Measurements from ENCODE around the gene ETFB. TPM values are rescaled to one million over a fixed set of nuclear protein-coding genes. Genes with fewer than 3 reads are reported as not detected.
A peak's percentile ranks its signal among the peaks of the same experiment; 100 is the strongest.

The ETFB gene
- total RNA-seq, 1 experiment from 2014 or later, result 114 TPM

GRCh38 chr19:51361239-51361638 is 4.9 kb downstream of the ETFB start:
- TF ChIP-seq CTCF (IDR thresholded peaks at IDR 0.05; ENCODE audit: unreplicated experiment), result no peak
- Mint-ChIP-seq H3K4me1 (ENCODE audit: insufficient read depth, unreplicated experiment) (peaks cover 34% of the 10 kb centered on the region), H3K9me3 (ENCODE audit: unreplicated experiment) (no peaks in the 10 kb centered on the region), H3K4me3 (ENCODE audit: unreplicated experiment) (no peak overlapping the region), H3K27ac (ENCODE audit: low read depth, unreplicated experiment) (no peak overlapping the region), H3K27me3 (ENCODE audit: insufficient read depth, unreplicated experiment) (no peaks in the 10 kb centered on the region), H3K36me3 (ENCODE audit: insufficient read depth, unreplicated experiment) (peaks cover 15% of the 10 kb centered on the region)
- DNase-seq (ENCODE audit: unreplicated experiment), result no peak
- no TSS peak for BruUV-seq (replicated peaks)
- ChIA-PET POLR2A (no interaction called here), CTCF (interaction anchor here (0.6 to 2.0 kb wide), 3 partner anchors 22 to 55 kb away, joined by 3 to 9 read pairs (median 7); no protein-coding TSS in a partner anchor)
- intact Hi-C loops (cut with micrococcal nuclease), result no loop called here

- H3K4me3 Mint-ChIP-seq (ENCODE audit: unreplicated experiment), result no peak overlapping the region
- peaks cover 24% of the 10 kb centered on the region for H3K4me1 Mint-ChIP-seq (ENCODE audit: insufficient read depth, unreplicated experiment)
- no TSS peak for BruUV-seq (replicated peaks)
- H3K27me3 Mint-ChIP-seq (ENCODE audit: insufficient read depth, unreplicated experiment), result no peaks in the 10 kb centered on the region
- no peaks in the 10 kb centered on the region for H3K9me3 Mint-ChIP-seq (ENCODE audit: unreplicated experiment)
- ChIA-PET CTCF (interaction anchor here (0.6 to 1.7 kb wide), 11 partner anchors 9 to 1002 kb away, joined by 3 to 6 read pairs (median 4); no protein-coding TSS in a partner anchor), POLR2A (interaction anchor here (0.6 to 1.6 kb wide), 7 partner anchors 8 to 298 kb away, joined by 3 to 9 read pairs (median 8); partner anchors contain the start of gene VSIG10L)
- peak; percentile 88 for DNase-seq (ENCODE audit: unreplicated experiment)
- H3K36me3 Mint-ChIP-seq (ENCODE audit: insufficient read depth, unreplicated experiment), result peaks cover 9% of the 10 kb centered on the region
- intact Hi-C loops (cut with micrococcal nuclease), result no loop called here
- H3K27ac Mint-ChIP-seq (ENCODE audit: low read depth, unreplicated experiment), result peak overlapping the region; percentile 87
- no peak for TF ChIP-seq CTCF (IDR thresholded peaks at IDR 0.05; ENCODE audit: unreplicated experiment)
Measured at GRCh38 chr19:51359294-51359693, 6.9 kb downstream of the ETFB start.

GRCh38 chr19:51357952-51358351 is 8.2 kb downstream of the ETFB start:
- no peak for DNase-seq (ENCODE audit: unreplicated experiment)
- H3K27ac Mint-ChIP-seq (ENCODE audit: low read depth, unreplicated experiment), result no peak overlapping the region
- no peak for TF ChIP-seq CTCF (IDR thresholded peaks at IDR 0.05; ENCODE audit: unreplicated experiment)
- CTCF ChIA-PET, result interaction anchor here (1.0 to 1.3 kb wide), 2 partner anchors 17 to 20 kb away, joined by 3 to 5 read pairs; no protein-coding TSS in a partner anchor
- intact Hi-C loops (cut with micrococcal nuclease), result no loop called here
- peaks cover 11% of the 10 kb centered on the region for H3K36me3 Mint-ChIP-seq (ENCODE audit: insufficient read depth, unreplicated experiment)
- H3K4me3 Mint-ChIP-seq (ENCODE audit: unreplicated experiment), result no peak overlapping the region
- H3K4me1 Mint-ChIP-seq (ENCODE audit: insufficient read depth, unreplicated experiment), result peaks cover 10% of the 10 kb centered on the region
- H3K9me3 Mint-ChIP-seq (ENCODE audit: unreplicated experiment), result no peaks in the 10 kb centered on the region
- no TSS peak for BruUV-seq (replicated peaks)
- POLR2A ChIA-PET, result no interaction called here
- H3K27me3 Mint-ChIP-seq (ENCODE audit: insufficient read depth, unreplicated experiment), result no peaks in the 10 kb centered on the region

- no peak overlapping the region for H3K4me3 Mint-ChIP-seq (ENCODE audit: unreplicated experiment)
- H3K9me3 Mint-ChIP-seq (ENCODE audit: unreplicated experiment), result no peaks in the 10 kb centered on the region
- no peak for TF ChIP-seq CTCF (IDR thresholded peaks at IDR 0.05; ENCODE audit: unreplicated experiment)
- DNase-seq (ENCODE audit: unreplicated experiment), result no peak
- H3K36me3 Mint-ChIP-seq (ENCODE audit: insufficient read depth, unreplicated experiment), result peaks cover 16% of the 10 kb centered on the region
- CTCF ChIA-PET, result interaction anchor here (0.5 to 1.1 kb wide), 3 partner anchors 16 to 301 kb away, joined by 3 to 4 read pairs (median 3); no protein-coding TSS in a partner anchor
- H3K27ac Mint-ChIP-seq (ENCODE audit: low read depth, unreplicated experiment), result no peak overlapping the region
- no peaks in the 10 kb centered on the region for H3K27me3 Mint-ChIP-seq (ENCODE audit: insufficient read depth, unreplicated experiment)
- intact Hi-C loops (cut with micrococcal nuclease), result no loop called here
- H3K4me1 Mint-ChIP-seq (ENCODE audit: insufficient read depth, unreplicated experiment), result peaks cover 6% of the 10 kb centered on the region
- POLR2A ChIA-PET, result no interaction called here
- no TSS peak for BruUV-seq (replicated peaks)
Measured at GRCh38 chr19:51356159-51356801, 9.9 kb downstream of the ETFB start.
